Small intestine (tissue), 7 donors: ENCODE results near the gene KCNJ6. TPM values are rescaled to one million over a fixed set of nuclear protein-coding genes. Genes with fewer than 3 reads are reported as not detected.

Experiments
- DNase-seq, 2 donors: peaks; one replicate each; pipeline versions ENCODE4 v3.0.0 to v3.0.0-alpha.2; 2013
- FAIRE-seq: peaks from 2 replicates; lab custom pipeline; 2012; peaks lifted over from hg19 to GRCh38; lab: Jason Lieb, UNC
- H3K27ac ChIP-seq, 3 donors: one replicate each; pipeline ENCODE4 v1.5.1; 2013; ENCODE audit warnings: low read length in 2 of 3, mild to moderate bottlenecking in 2 of 3, control low read depth in 1 of 3, inconsistent platforms in 1 of 3, low read depth in 1 of 3, moderate library complexity in 1 of 3
- H3K27me3 ChIP-seq, 3 donors: one replicate each; pipeline ENCODE4 v1.6.1; 2013; ENCODE audit warnings: low read length in 3 of 3, inconsistent platforms in 1 of 3; ENCODE audit not compliant: control insufficient read depth in 3 of 3, insufficient read depth in 3 of 3
- H3K36me3 ChIP-seq, 3 donors: one replicate each; pipeline ENCODE4 v1.6.1; 2013; ENCODE audit warnings: low read length in 3 of 3, inconsistent platforms in 1 of 3, low read depth in 1 of 3, mild to moderate bottlenecking in 1 of 3, moderate library complexity in 1 of 3; ENCODE audit not compliant: control insufficient read depth in 3 of 3, insufficient read depth in 2 of 3
- H3K4me1 ChIP-seq, 3 donors: one replicate each; pipeline ENCODE4 v1.6.1; 2013; ENCODE audit warnings: low read length in 2 of 3, inconsistent platforms in 1 of 3, low read depth in 1 of 3, mild to moderate bottlenecking in 1 of 3, moderate library complexity in 1 of 3; ENCODE audit not compliant: control insufficient read depth in 3 of 3, insufficient read depth in 2 of 3
- H3K4me3 ChIP-seq, 3 donors: one replicate each; pipeline ENCODE4 v1.5.1; 2013; ENCODE audit warnings: low read length in 3 of 3, control low read depth in 1 of 3, inconsistent platforms in 1 of 3, low read depth in 1 of 3, mild to moderate bottlenecking in 1 of 3, moderate library complexity in 1 of 3
- H3K9me3 ChIP-seq, 2 donors: one replicate each; pipeline ENCODE4 v1.6.1; 2013; ENCODE audit warnings: low read depth in 1 of 2, low read length in 1 of 2; ENCODE audit not compliant: control insufficient read depth in 2 of 2, insufficient read depth in 1 of 2
- WGBS, 3 donors: extraction: QIAGEN DNeasy Blood & Tissue Kit; methylation state at CpG; one replicate each; pipeline ENCODE4 v1.1.7; 2013; 5-methylcytosine and 5-hydroxymethylcytosine counted together
- polyA plus RNA-seq, 4 donors: library from polyadenylated mRNA; stranded (reverse) in 3 of 4; unstranded in 1 of 4; fragments of 200-250 nt in 3 of 4; fragments of 120-200 nt in 1 of 4; gene quantifications; one replicate each; pipeline versions ENCODE4 v1.2.1 to v1.2.3, GENCODE V29; 2013
- donor health status: healthy with polysubstance abuse.
- donor health status: control.
- donor health status: control.
- donor health status: Bipolar disorder and iron deficiency.
- donor health status: healthy.

Gene KCNJ6
- polyA plus RNA-seq, 4 donors, result under 0.01 to 0.24 (median 0.03) TPM; not detected in 1

GRCh38 chr21:37915941-37916309 lies 332 bp downstream of the KCNJ6 start:
- Histone ChIP-seq H3K27me3 (peaks cover 7 to 34% (median 17%) of the 10 kb centered on the region in 3 donors), H3K36me3 (no peaks in the 10 kb centered on the region), H3K4me1 (no peaks in the 10 kb centered on the region), H3K4me3 (peak overlapping the region in 1 of 3 donors; percentile 14), H3K9me3 (peaks cover 0 to 3% of the 10 kb centered on the region in 2 donors), H3K27ac (no peak overlapping the region)
- peak in 1 of 2 donors; percentile 8 for DNase-seq
- no peak for FAIRE-seq
- 3 to 7% (median 5%) methylated on average over 26 of the region's 26 CpGs for WGBS, 3 donors

- 5 to 21% (median 16%) methylated on average over 28 of the region's 28 CpGs for WGBS, 3 donors
- H3K4me3 ChIP-seq, result peak overlapping the region in 1 of 3 donors; percentile 14
- no peak for FAIRE-seq
- no peaks in the 10 kb centered on the region for H3K4me1 ChIP-seq
- H3K27ac ChIP-seq, result no peak overlapping the region
- H3K9me3 ChIP-seq, result peaks cover 0 to 3% of the 10 kb centered on the region in 2 donors
- H3K36me3 ChIP-seq, result no peaks in the 10 kb centered on the region
- peak in 1 of 2 donors; percentile 7 for DNase-seq
- peaks cover 7 to 34% (median 17%) of the 10 kb centered on the region in 3 donors for H3K27me3 ChIP-seq
These were observed 753 bp downstream of the KCNJ6 start for GRCh38 chr21:37915497-37915911.

GRCh38 chr21:37912616-37913015 lies 3.6 kb downstream of the KCNJ6 start:
- Histone ChIP-seq H3K4me1 (no peaks in the 10 kb centered on the region), H3K9me3 (no peaks in the 10 kb centered on the region), H3K4me3 (no peak overlapping the region), H3K27me3 (peaks cover 7 to 34% (median 17%) of the 10 kb centered on the region in 3 donors), H3K27ac (no peak overlapping the region), H3K36me3 (no peaks in the 10 kb centered on the region)
- FAIRE-seq (no peak), DNase-seq (no peak)

- FAIRE-seq (no peak), DNase-seq (no peak)
- H3K36me3 ChIP-seq, result no peaks in the 10 kb centered on the region
- no peaks in the 10 kb centered on the region for H3K4me1 ChIP-seq
- no peak overlapping the region for H3K27ac ChIP-seq
- H3K9me3 ChIP-seq, result no peaks in the 10 kb centered on the region
- H3K4me3 ChIP-seq, result no peak overlapping the region
- 81 to 83% (median 81%) methylated on average over 6 of the region's 6 CpGs for WGBS, 3 donors
- peaks cover 0 to 13% (median 6%) of the 10 kb centered on the region in 3 donors for H3K27me3 ChIP-seq
These were observed 6.3 kb downstream of the KCNJ6 start for GRCh38 chr21:37909936-37910335.

- Histone ChIP-seq H3K36me3 (no peaks in the 10 kb centered on the region), H3K9me3 (no peaks in the 10 kb centered on the region), H3K27ac (no peak overlapping the region), H3K4me1 (no peaks in the 10 kb centered on the region), H3K4me3 (no peak overlapping the region), H3K27me3 (peaks cover 0 to under 1% (median 0%) of the 10 kb centered on the region in 3 donors)
- DNase-seq (no peak), FAIRE-seq (no peak)
- 74 to 86% (median 85%) methylated on average over 2 of the region's 2 CpGs for WGBS, 3 donors
These were observed 7.6 kb downstream of the KCNJ6 start for GRCh38 chr21:37908691-37909090.

- no peaks in the 10 kb centered on the region for H3K4me1 ChIP-seq
- H3K4me3 ChIP-seq, result no peak overlapping the region
- no peak for DNase-seq
- FAIRE-seq, result no peak
- no peaks in the 10 kb centered on the region for H3K9me3 ChIP-seq
- no peak overlapping the region for H3K27ac ChIP-seq
- H3K27me3 ChIP-seq, result no peaks in the 10 kb centered on the region
- H3K36me3 ChIP-seq, result no peaks in the 10 kb centered on the region
- 60 to 63% (median 62%) methylated on average over 4 of the region's 4 CpGs for WGBS, 3 donors
These were observed 9.2 kb downstream of the KCNJ6 start for GRCh38 chr21:37907076-37907475.

GRCh38 chr21:37905291-37905690 lies 11.0 kb downstream of the KCNJ6 start:
- WGBS, 3 donors, result 92 to 93% (median 92%) methylated on average over 5 of the region's 5 CpGs
- Histone ChIP-seq H3K36me3 (no peaks in the 10 kb centered on the region), H3K27ac (no peak overlapping the region), H3K9me3 (no peaks in the 10 kb centered on the region), H3K4me1 (no peaks in the 10 kb centered on the region), H3K4me3 (no peak overlapping the region), H3K27me3 (no peaks in the 10 kb centered on the region)
- no peak for DNase-seq
- no peak for FAIRE-seq

- Histone ChIP-seq H3K36me3 (no peaks in the 10 kb centered on the region), H3K27me3 (no peaks in the 10 kb centered on the region), H3K4me3 (no peak overlapping the region), H3K27ac (no peak overlapping the region), H3K9me3 (no peaks in the 10 kb centered on the region), H3K4me1 (no peaks in the 10 kb centered on the region)
- WGBS, 3 donors, result 63 to 78% (median 76%) methylated on average over 4 of the region's 4 CpGs
- FAIRE-seq (no peak), DNase-seq (no peak)
These were observed 11.4 kb downstream of the KCNJ6 start for GRCh38 chr21:37904856-37905255.

- Histone ChIP-seq H3K9me3 (no peaks in the 10 kb centered on the region), H3K4me1 (no peaks in the 10 kb centered on the region), H3K4me3 (no peak overlapping the region), H3K36me3 (no peaks in the 10 kb centered on the region), H3K27ac (no peak overlapping the region), H3K27me3 (peaks cover 0 to 4% (median 0%) of the 10 kb centered on the region in 3 donors)
- DNase-seq (no peak), FAIRE-seq (no peak)
- WGBS, 3 donors, result 74 to 82% (median 76%) methylated on average over 2 of the region's 2 CpGs
These were observed 12.9 kb downstream of the KCNJ6 start for GRCh38 chr21:37903396-37903795.
